CD4-positive, alpha-beta T cell treated with Interleukin-15 for 1 hour (primary cell): ENCODE measurements around the gene LRRC25.
"Not testable (repeated sequence)": the region's sequence is repeated elsewhere in the genome, so short reads cannot be mapped to it uniquely, and the experiment has no call there.

Source experiments
- DNase-seq: peaks from one replicate; pipeline ENCODE4 v3.0.0-alpha.2; 2020

Gene LRRC25

DNA sequence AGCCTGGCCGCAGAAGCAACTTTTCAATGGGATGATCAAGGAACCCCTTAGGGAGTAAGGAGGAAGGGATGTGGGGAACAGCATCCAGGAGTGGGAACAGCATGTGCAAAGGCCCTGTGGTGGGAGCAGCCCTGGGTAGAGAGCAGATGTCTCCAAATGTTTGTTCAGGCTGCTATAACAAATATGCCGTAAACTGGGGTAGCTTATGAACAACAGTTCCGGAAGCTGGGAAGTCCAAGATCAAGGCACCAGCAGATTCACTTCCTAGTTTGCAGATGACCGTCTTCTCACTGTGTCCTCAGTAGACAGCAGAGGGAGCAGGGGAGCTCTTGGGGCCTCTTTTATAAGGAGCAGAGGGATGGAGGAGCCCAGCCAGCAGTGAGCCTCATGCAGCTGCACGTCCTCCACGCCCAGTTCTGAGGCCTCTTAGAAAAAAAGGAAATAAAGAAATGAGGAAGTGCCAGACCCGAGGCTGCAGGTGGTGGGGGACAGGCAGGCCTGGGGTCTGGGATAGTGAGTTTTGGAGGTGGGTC lies 4.2 kb upstream of the LRRC25 start:
- DNase-seq, result peak; percentile 81

DNA sequence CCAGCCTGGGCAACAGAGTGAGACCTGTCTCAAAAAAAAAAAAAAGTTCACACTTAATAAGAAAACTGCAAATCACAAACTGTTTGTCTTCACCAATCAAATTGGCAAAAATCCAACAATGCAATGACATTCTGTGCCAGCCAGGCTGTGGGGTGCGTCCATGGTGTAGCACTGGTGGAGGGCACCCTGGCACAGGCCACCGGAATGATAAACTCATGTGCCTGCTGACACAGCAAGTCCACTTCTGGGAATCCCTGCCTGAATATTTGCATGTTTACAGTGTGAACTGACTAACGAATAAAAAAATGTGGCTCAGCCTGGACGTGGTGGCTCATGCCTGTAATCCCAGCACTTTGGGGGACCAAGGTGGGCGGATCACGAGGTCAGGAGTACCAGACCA lies 1.6 kb upstream of the LRRC25 start:
- no peak for DNase-seq

DNA sequence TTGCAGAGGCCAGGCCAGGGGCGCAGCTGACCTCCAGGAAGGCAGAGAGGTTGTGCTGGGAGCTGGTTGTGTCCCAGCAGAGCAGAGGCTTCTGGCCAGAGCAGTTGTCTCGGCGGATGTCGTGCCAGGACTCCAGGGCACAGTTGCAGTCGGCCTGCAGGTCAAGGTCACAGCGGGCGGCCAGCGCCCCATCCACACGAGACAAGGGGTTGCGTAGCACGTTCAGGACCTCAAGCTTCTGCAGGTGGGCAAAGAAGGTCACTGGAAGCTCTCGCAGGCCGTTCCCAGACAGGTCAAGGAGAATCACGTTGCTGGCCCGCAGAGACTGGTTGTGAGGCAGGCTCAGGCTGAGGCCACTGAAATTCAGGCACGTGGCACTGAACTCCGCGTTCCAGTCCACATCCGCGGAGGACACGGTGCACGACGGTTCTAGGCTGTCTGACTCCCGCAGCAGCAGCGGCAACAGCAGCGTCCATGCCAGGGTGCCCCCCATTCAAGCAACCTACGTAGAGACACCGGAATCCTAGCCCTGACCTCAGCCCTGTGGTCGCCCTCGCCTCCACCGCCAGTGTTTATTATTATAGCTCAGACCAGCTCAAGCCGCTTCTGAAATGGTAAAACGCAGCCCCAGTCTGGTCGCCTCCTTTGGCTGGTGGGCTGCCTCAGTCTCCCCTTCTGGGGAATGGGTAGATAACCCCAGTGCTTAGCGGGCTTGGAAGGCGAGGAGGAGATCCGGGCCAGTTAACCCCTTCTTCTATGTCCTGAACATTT lies 766 bp downstream of the LRRC25 start:
- DNase-seq, result no peak

DNA sequence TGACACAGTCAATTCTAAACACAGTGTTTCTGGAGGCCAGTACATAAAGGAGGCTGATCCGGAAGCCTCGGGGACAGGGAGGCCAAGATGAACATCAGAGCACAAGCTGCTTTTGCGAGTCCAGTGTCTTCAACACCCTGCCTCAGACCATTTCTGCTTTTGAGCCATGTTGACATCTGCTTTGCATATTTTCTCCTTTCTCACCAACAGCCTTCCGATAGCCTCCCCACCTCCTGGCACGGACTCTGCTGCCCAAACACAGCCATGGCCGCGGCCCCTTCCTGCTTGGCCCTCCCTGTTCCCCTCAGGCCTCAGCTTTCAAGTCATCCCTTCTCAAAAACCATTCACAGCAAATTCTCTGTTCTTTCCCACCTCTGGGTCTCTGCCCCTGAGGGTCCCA lies 3.6 kb downstream of the LRRC25 start:
- DNase-seq, result peak; percentile 48

DNA sequence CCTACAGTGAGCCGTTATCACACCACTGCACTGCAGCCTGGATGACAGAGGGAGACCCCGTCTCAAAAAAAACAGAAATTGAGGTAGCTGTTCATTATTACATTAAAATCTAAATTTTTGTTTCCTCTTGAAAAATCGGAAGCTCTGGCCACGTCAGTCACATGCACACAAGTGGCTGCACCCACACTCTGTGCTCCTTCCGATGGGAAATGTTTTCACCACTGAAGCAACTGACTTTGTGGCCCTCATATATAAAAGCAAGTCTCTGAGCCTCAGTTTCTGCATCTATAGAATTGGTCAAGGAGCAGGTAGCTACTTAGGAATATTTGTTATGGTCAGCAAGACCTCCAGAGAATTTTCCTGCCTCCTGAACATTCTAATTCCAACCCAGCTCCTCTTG lies 4.5 kb downstream of the LRRC25 start:
- DNase-seq, result no peak

DNA sequence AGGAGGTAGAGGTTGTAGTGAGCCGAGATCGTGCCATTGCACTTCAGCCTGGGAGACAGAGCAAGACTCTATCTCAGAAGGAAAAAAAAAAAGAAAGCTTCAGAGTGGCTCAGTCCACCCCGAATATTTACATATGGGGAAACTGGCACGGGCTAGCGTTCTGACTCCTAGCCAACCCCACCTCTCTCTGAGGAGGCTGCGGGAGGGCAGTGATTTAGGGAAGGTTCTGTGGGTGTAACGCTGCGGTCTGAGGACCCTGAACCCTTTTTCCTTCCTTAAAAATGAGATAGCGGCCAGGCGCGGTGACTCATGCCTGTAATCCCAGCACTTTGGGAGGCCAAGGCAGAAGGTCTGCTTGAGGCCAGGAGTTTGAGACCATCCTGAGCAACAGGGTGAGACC lies 5.0 kb downstream of the LRRC25 start:
- peak; percentile 78 for DNase-seq

DNA sequence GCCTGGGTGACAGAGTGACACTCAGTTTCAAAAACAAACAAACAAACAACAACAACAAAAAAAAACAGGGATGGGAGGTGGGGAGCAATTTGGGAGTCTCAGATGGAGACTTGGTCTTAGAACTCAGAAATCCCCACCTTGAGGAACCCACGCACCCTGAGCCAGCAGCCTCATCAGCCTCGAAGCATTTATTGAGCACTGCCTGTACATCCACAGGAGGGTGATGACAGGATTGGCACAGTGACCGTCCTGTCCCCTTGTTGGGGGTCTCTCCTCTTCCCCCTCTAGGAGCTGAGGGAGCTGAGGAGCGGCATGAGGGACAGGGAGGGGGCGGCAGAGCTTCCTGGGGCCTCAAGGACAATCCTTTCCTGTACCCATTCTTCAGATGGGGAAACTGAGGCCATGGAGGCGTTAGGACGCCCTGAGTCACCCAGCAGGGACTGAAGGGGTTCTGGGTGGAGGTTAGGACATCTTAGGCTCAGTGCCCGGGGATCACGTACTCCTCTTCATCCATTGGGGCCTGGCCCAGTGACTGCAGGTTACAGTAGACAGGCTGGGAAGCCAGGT lies 5.8 kb downstream of the LRRC25 start:
- DNase-seq, result no peak

DNA sequence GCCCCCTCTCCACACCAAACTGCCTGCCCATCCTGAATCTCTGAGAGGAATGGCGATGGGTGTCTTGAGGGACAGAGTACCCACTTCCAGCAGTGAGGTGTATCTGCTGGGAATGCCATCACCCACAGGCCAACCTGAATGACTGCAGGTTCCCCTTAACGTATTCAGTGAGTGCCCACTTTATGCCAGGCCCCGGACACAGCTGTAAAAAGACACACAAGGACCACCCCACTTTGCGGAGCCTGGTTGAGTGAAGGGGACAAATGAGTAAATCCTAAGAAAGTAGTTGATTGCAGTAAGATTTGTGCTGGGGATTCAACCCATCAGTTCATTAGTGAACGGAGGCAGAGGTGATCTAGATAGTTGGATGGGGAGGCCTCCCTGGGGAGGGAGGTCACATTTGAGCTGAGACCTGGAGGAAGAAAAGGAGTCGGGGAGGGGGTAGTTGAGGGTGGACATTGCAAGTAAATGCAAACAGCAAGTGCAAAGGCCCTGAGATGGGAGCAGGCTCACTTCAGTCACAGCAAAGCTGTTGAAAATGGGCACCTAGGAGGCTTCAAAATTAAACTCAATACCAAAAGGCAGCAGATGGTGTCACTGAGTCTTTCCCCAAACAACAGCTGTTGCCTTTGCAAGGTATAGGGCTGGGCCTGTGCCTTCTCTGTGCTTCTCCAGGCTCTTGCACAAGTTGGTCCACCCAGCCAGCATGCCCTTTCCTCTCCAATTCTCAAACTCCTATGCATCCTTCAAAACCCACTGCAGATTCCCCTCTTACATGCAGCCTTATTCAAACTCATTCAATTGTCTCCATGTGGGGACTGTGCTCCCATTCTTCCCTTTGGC lies 7.1 kb downstream of the LRRC25 start:
- DNase-seq, result no peak

DNA sequence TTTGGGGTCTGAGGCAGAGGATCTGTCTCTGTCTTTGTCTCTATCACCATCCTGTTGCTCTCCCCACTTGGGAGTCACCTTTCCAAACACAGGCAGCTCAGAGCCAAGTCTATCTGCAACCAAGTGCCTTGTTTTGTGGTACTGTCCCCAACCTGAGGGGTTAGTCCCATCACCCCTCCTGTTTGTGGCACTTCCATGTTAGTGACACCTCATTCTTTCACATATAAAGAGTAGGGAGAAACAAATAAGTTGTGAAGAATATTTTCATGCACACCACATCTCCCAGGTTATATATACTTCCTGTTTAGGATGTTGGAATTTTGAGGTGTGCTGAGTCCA lies 7.7 kb downstream of the LRRC25 start:
- DNase-seq, result no peak

DNA sequence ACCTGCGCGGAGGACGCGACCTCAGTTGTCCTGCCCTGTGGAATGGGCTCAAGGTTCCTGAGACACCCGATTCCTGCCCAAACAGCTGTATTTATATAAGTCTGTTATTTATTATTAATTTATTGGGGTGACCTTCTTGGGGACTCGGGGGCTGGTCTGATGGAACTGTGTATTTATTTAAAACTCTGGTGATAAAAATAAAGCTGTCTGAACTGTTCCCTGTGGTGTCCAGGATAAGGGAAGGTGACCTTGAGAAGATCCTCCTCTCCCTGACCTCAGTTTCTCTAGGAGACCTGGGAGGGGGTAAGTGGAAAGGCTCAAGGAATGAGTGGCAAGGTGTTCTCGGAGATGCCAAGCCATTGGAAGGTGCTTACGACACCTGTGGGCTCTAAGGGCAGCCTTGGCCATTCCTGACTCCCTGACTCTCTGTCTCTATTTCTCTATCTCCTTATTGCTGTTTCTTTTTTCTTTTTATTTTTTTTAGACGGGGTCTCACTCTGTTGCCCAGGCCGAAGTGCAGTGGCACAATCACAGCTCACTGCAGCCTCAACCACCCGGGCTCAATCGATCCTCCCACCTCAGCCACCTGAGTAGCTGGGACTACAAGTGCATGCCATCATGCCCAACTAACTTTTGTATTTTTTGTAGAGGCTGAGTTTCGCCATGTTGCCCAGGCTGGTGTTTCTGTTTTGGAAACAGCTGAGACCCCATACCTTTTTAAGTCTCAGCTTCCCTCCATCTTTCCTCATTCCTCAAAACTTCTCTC lies 8.3 kb downstream of the LRRC25 start:
- no peak for DNase-seq

DNA sequence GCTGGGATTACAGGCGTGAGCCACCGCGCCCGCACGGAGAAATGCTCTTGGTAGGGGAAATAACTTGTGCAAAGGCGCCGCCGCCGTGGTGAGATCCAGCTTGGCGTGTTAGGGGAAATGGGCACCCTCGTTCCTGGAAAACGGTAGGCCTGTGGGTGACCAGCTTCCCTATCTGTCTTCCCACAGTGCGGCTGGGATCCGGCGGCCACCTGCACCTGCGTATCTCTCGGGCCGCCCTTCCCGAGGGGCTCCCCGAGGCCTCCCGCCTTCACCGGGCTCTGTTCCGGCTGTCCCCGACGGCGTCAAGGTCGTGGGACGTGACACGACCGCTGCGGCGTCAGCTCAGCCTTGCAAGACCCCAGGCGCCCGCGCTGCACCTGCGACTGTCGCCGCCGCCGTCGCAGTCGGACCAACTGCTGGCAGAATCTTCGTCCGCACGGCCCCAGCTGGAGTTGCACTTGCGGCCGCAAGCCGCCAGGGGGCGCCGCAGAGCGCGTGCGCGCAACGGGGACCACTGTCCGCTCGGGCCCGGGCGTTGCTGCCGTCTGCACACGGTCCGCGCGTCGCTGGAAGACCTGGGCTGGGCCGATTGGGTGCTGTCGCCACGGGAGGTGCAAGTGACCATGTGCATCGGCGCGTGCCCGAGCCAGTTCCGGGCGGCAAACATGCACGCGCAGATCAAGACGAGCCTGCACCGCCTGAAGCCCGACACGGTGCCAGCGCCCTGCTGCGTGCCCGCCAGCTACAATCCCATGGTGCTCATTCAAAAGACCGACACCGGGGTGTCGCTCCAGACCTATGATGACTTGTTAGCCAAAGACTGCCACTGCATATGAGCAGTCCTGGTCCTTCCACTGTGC lies 9.1 kb downstream of the LRRC25 start:
- peak; percentile 86 for DNase-seq

DNA sequence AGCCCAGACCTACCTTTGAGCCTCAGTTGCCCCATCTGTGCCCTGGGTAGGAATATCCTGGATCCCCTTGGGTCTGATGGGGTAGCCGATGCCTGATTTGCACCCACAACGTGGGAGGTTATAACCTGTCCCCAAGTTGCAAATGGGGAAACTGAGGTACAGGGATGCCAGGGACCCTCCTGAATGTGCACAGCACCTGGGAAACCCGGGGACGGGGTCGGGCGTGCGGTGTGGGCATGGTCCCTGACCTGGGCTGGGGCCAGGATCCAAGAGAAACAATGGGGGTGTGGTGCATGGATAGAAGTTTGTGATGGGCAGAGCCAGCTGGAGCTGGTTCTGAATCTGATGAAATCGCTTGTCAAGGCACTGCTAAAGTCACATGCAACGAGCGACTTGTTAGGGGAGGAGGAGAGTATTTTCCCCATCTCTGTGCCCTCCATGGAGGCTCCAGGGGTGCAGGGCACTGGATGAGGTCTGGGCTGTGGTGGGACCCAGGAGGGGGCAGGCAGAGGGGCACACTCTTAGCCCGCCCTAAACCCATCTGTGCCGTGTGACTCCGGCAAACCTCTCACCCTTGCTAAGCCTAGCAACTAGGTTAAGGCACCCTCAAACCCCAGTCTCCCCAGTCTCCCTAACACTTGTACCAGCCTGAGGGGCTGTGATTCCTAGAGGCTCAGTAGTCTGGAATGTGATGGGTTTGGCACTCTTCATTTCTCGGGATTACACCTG lies 10.7 kb downstream of the LRRC25 start:
- DNase-seq, result no peak

DNA sequence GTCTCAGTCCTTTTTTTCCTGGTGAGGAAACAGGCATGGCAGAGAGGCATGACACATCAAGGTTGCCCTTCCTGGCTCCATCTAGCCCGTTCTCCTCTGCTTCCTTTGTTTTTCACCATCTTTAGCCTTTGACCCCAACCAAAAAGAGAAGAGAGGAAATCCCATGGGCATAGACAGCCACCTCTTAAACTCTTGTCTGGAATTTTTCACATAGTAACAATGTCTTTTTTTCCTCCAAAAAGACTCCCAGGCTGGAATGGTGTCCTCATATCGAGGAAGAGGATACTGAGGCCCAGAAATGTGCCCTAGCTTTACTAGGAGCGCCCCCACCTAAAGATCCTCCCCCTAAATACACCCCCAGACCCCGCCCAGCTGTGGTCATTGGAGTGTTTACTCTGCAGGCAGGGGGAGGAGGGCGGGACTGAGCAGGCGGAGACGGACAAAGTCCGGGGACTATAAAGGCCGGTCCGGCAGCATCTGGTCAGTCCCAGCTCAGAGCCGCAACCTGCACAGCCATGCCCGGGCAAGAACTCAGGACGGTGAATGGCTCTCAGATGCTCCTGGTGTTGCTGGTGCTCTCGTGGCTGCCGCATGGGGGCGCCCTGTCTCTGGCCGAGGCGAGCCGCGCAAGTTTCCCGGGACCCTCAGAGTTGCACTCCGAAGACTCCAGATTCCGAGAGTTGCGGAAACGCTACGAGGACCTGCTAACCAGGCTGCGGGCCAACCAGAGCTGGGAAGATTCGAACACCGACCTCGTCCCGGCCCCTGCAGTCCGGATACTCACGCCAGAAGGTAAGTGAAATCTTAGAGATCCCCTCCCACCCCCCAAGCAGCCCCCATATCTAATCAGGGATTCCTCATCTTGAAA lies 11.5 kb downstream of the LRRC25 start, which contains the start of gene GDF15:
Gene GDF15, plus strand, starts transcription at position 484 of the 868 bp plus-strand sequence. Its CDS starts 32 bp downstream, at position 516.
- DNase-seq, result no peak

DNA sequence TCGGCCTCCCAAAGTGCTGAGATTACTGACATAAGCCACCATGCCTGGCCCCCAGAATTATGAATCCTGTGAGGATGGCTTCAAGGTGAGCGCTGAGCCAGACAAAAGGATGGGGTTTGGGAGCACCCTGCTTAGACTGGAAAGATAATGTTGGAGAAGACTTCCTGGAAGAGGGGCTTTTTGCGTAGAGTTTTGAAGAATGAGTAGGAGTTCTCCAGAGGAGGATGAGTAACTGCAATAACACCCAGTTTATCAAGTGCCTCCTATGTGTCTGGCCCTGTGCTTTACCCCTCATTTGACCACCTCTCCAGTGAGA lies 12.1 kb downstream of the LRRC25 start:
- no peak for DNase-seq

DNA sequence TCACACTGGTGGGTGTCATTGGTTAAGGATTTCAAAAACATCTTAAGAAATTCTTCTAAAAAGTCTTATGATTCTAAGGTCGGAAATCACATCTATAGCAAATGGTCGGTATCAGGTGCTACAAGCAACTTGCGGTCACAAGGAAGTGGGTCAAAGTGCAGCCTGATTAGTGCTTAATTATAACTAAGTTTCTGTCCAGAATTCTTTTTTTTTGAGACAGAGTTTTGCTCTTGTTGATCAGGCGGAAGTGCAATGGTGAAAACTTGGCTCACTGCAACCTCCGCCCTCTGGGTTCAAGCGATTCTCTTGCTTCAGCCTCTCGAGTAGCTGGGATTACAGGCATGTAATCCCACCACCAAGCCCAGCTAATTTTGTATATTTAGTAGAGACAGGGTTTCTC lies 12.6 kb downstream of the LRRC25 start:
- no peak for DNase-seq

DNA sequence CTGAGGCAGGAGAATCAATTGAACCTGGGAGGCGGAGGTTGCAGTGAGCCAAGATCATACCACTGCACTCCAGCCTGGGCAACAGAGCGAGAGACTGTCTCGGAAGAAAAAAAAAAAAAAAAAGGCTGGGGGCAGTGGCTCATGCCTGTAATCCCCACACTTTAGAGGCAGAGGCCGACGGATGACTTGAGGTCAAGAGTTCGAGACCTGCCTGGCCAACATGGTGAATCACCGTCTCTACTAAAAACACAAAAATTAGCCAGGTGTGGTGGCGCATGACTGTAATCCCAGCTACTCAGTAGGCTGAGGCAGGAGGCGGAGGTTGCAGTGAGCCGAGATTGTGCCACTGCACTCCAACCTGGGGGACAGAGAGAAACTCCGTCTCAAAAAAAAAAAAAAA lies 13.8 kb downstream of the LRRC25 start:
- DNase-seq, result not testable (repeated sequence)

DNA sequence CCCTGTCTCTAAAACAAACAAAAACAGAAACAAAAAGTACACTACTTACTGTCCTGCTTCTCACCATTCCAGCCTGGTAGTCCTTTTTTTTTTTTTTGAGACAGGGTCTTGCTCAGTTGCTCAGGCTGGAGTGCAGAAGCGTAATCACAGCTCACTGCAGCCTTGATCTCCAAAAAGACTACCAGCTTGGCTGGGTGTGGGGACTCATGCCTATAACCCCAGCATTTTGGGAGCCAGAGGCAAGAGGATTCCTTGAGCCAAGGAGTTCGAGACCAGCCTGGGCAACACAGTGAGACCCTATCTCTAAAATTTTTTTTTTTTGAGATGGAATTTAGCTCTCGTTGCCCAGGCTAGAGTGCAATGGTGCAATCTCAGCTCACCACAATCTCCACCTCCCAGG lies 16.6 kb downstream of the LRRC25 start:
- DNase-seq, result no peak

DNA sequence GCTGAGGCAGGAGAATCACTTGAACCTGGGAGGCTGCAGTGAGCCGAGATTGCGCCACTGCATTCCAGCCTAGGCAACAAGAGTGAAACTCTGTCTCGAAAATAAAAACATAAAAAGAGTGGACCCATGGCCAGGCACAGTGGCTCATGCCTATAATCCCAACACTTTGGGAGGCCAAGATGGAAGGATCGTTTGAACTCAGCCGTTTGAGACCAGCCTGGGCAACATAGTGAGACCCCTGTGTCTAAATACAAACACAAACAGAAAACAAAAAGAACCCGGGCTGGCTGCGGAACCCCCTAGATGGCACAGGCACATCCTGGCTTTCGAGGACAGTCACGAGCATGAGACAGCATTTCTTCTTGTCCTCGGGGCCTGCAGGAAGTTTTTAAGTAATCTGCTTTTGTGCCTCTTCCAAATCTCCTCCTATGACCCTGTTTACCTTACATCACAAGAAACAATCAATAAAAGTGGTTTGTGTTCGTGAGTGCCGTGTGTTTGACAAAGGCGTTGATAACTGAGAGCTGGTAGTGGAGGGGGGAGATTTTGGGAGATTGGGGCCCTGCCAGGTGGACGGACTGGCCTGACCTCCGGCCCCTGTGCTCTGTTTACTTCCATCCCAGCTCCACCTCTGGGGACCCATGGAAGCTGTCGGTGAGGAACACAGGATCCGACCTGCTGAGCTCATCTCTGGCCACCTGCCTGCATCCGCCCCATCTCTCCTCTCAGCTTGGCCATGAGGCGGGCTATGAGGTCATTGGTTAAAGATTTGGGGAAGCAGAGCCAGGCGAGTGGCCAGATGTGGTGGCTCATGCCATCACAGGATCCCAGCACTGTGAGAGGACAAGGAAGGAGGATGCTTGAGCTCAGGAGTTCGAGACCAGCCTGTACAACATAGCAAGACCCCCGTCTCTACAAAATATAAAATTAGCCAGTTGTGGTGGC lies 17.3 kb downstream of the LRRC25 start:
- peak; percentile 51 for DNase-seq

DNA sequence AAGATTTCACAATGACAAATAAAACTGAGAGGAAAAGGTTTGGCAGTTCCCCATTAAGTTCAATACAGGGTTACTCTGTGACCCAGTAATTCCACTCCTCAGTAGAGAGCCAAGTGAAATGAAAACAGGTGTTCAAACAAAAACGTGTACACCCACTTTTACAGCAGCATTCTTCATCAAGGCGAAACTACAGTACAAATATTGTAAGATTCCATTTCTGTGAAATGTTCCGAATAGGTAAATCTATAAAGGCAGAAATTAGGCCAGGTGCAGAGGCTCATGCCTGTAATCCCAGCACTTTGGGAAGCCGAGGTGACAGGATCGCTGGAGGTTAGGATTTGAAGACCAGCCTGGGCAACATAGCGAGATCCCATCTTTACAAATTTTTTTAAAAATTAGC lies 20.4 kb downstream of the LRRC25 start:
- no peak for DNase-seq
